B cell (primary cell): ENCODE results near the gene CAMK2A. TPM values are rescaled to one million over a fixed set of nuclear protein-coding genes. Genes with fewer than 3 reads are reported as not detected.

Experiments used
- ATAC-seq: fragments of 200-7000 bp; cut with Tn5 transposase; one replicate; pipeline ENCODE4 v1.10.0; 2021; ENCODE audit warnings: low read depth, mild to moderate bottlenecking, moderate number of reproducible peaks, moderate library complexity
- CTCF ChIA-PET: fragments of 350-600 bp; sonication (Branson Sonifier 250); formaldehyde crosslinking; loops from one replicate; lab custom pipeline; 2021; ENCODE audit warnings: antibody characterized with exemption, inconsistent platforms; lab: Charles Lee
- POLR2A ChIA-PET: fragments of 350-600 bp; sonication (Branson Sonifier 250); formaldehyde crosslinking; loops from one replicate; lab custom pipeline; 2021; ENCODE audit warnings: antibody characterized with exemption; lab: Charles Lee
- DNase-seq: peaks from one replicate; pipeline ENCODE4 v3.0.0; 2013
- H2AFZ ChIP-seq: 2 replicates; pipeline ENCODE4 v1.6.1; 2012; ENCODE audit warnings: mild to moderate bottlenecking, low read depth, low read length; ENCODE audit not compliant: insufficient read depth, poor library complexity, severe bottlenecking
- H3K27ac ChIP-seq, 2 donors: 1 replicate in 1 of 2; 2 replicates in 1 of 2; pipeline ENCODE4 v1.5.1; 2012 to 2013; ENCODE audit warnings: low read length in 2 of 2, mild to moderate bottlenecking in 2 of 2, moderate library complexity in 1 of 2
- H3K27me3 ChIP-seq, 4 experiments: fragments of 200-600 bp in 1 of 4; sonication (generic) in 1 of 4; replicated peaks in 1 of 4; 1 replicate in 2 of 4; 2 replicates in 2 of 4; pipeline versions ENCODE4 v1.6.1 to v1.7.0; 2013 to 2016; ENCODE audit warnings: low read length in 3 of 4, mild to moderate bottlenecking in 2 of 4, mixed read lengths in 1 of 4, moderate library complexity in 1 of 4; ENCODE audit not compliant: insufficient read depth in 4 of 4, control insufficient read depth in 3 of 4; ENCODE audit errors: control extremely low read depth in 1 of 4
- H3K36me3 ChIP-seq, 2 experiments: replicated peaks in 1 of 2; 1 replicate in 1 of 2; 2 replicates in 1 of 2; pipeline versions ENCODE4 v1.6.1 to v1.7.1; 2013; ENCODE audit warnings: low read length in 1 of 2; ENCODE audit not compliant: insufficient read depth in 2 of 2, control insufficient read depth in 1 of 2; ENCODE audit errors: control extremely low read depth in 1 of 2, extremely low read depth in 1 of 2
- H3K4me1 ChIP-seq, 2 donors: fragments of 200-600 bp in 1 of 2; sonication (generic) in 1 of 2; 1 replicate in 1 of 2; 2 replicates in 1 of 2; pipeline versions ENCODE4 v1.5.1 to v1.6.1; 2013 to 2017; ENCODE audit warnings: low read length in 2 of 2; ENCODE audit not compliant: control insufficient read depth in 2 of 2, insufficient read depth in 2 of 2
- H3K4me2 ChIP-seq: replicated peaks from 2 replicates; pipeline ENCODE3; 2012; ENCODE audit warnings: mild to moderate bottlenecking, low read depth, low read length; ENCODE audit not compliant: poor library complexity, severe bottlenecking
- H3K4me3 ChIP-seq, 5 experiments: fragments of 200-600 bp in 1 of 5; sonication (generic) in 1 of 5; 1 replicate in 3 of 5; 2 replicates in 2 of 5; pipeline versions ENCODE4 v1.5.1 to v1.7.0; 2011 to 2016; ENCODE audit warnings: low read length in 4 of 5, mild to moderate bottlenecking in 4 of 5, low read depth in 2 of 5, control low read depth in 1 of 5, moderate library complexity in 1 of 5; ENCODE audit not compliant: insufficient read depth in 1 of 5; ENCODE audit errors: control extremely low read depth in 1 of 5, extremely low read depth in 1 of 5
- H3K79me2 ChIP-seq: fragments of 200-600 bp; sonication (generic); one replicate; pipeline ENCODE4 v1.6.0; 2016; ENCODE audit warnings: low read length; ENCODE audit not compliant: control insufficient read depth, insufficient read depth
- H3K9ac ChIP-seq: fragments of 200-600 bp; sonication (generic); 2 replicates; pipeline ENCODE4 v1.6.1; 2017; ENCODE audit warnings: mild to moderate bottlenecking, low read length, moderate library complexity
- H3K9me3 ChIP-seq, 3 donors: one replicate each; pipeline versions ENCODE4 v1.6.1 to v1.7.1; 2013; ENCODE audit warnings: low read length in 2 of 3; ENCODE audit not compliant: control insufficient read depth in 2 of 3, insufficient read depth in 1 of 3; ENCODE audit errors: control extremely low read depth in 1 of 3
- H4K20me1 ChIP-seq: 2 replicates; pipeline ENCODE4 v1.6.0; 2012; ENCODE audit warnings: mild to moderate bottlenecking, low read length; ENCODE audit not compliant: insufficient read depth, control insufficient read depth, poor library complexity, severe bottlenecking
- H3K27ac Mint-ChIP-seq: one replicate; pipeline ENCODE4 v1.8.0; 2021; ENCODE audit warnings: mixed read lengths
- H3K27me3 Mint-ChIP-seq: one replicate; pipeline ENCODE4 v1.8.0; 2021; ENCODE audit warnings: mixed read lengths
- H3K4me1 Mint-ChIP-seq: one replicate; pipeline ENCODE4 v1.8.0; 2021; ENCODE audit warnings: mixed read lengths
- H3K4me3 Mint-ChIP-seq: one replicate; pipeline ENCODE4 v1.8.0; 2021; ENCODE audit warnings: mixed read lengths
- H3K9me3 Mint-ChIP-seq: one replicate; pipeline ENCODE4 v1.8.0; 2022; ENCODE audit warnings: mixed read lengths; ENCODE audit not compliant: insufficient read depth
- EZH2 ChIP-seq: IDR thresholded peaks from 2 replicates; pipeline ENCODE4 v1.6.1; 2012; ENCODE audit warnings: borderline replicate concordance, low read depth, mild to moderate bottlenecking, moderate library complexity, low read length; ENCODE audit not compliant: insufficient read depth, poor library complexity, severe bottlenecking
- WGBS: methylation state at CpG from one replicate; pipeline ENCODE4 v1.1.5; 2013; ENCODE audit warnings: missing lambda C conversion rate; ENCODE audit not compliant: insufficient coverage; 5-methylcytosine and 5-hydroxymethylcytosine counted together
- intact Hi-C: fragments of 100-400 bp; cut with micrococcal nuclease; formaldehyde crosslinking; loops from one replicate; pipeline ENCODE4 v1.10.0; 2022
- polyA plus RNA-seq: library from polyadenylated mRNA; depleted of rRNA; stranded (reverse); fragments of >200 nt; gene quantifications from 2 replicates; pipeline ENCODE4 v1.2.3, GENCODE V29; 2012
- total RNA-seq, 2 donors: library from RNA; stranded (reverse); fragments of 120-200 nt in 1 of 2; gene quantifications; 1 replicate in 1 of 2; 2 replicates in 1 of 2; pipeline versions ENCODE4 v1.2.3 to v1.2.4, GENCODE V29; 2013 to 2022
- TF ChIP-seq, protein P1 (sequence below): fragments of 200-600 bp; IDR thresholded peaks from one replicate; pipeline ENCODE4 v1.8.0; 2022; ENCODE audit warnings: antibody characterized with exemption, mild to moderate bottlenecking

Gene CAMK2A
- total and polyA plus RNA-seq, 2 donors (not counting 1 experiment from before 2014, with no cell fraction given), result not detected

- Histone ChIP-seq H3K27ac (no peak overlapping the region), H3K4me3 (no peak overlapping the region), H3K9ac (no peak overlapping the region), H3K79me2 (no peaks in the 10 kb centered on the region), H3K36me3 (no peaks in the 10 kb centered on the region), H3K4me2 (no peak overlapping the region), H3K4me1 (no peaks in the 10 kb centered on the region), H2AFZ (no peak overlapping the region), H4K20me1 (no peaks in the 10 kb centered on the region), H3K9me3 (peaks cover 0 to 2% (median 0%) of the 10 kb centered on the region in 3 donors), H3K27me3 (peaks cover 0 to 7% (median 3%) of the 10 kb centered on the region in 4 experiments)
- no peaks in the 10 kb centered on the region for H3K9me3 Mint-ChIP-seq
- WGBS, result 91% methylated on average over 11 of the region's 17 CpGs
- intact Hi-C loops, result no loop called here
- POLR2A ChIA-PET, result no interaction called here
- H3K27me3 Mint-ChIP-seq, result peaks cover 18% of the 10 kb centered on the region
- DNase-seq, result no peak
- H3K4me3 Mint-ChIP-seq, result no peak overlapping the region
- ATAC-seq, result no peak
- no peak for TF ChIP-seq EZH2
- TF ChIP-seq, protein P1, sequence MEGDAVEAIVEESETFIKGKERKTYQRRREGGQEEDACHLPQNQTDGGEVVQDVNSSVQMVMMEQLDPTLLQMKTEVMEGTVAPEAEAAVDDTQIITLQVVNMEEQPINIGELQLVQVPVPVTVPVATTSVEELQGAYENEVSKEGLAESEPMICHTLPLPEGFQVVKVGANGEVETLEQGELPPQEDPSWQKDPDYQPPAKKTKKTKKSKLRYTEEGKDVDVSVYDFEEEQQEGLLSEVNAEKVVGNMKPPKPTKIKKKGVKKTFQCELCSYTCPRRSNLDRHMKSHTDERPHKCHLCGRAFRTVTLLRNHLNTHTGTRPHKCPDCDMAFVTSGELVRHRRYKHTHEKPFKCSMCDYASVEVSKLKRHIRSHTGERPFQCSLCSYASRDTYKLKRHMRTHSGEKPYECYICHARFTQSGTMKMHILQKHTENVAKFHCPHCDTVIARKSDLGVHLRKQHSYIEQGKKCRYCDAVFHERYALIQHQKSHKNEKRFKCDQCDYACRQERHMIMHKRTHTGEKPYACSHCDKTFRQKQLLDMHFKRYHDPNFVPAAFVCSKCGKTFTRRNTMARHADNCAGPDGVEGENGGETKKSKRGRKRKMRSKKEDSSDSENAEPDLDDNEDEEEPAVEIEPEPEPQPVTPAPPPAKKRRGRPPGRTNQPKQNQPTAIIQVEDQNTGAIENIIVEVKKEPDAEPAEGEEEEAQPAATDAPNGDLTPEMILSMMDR, result no peak
- H3K27ac Mint-ChIP-seq, result no peak overlapping the region
- CTCF ChIA-PET, result no interaction called here
- no peaks in the 10 kb centered on the region for H3K4me1 Mint-ChIP-seq
Observed at GRCh38 chr5:150295741-150296486, 6.3 kb upstream of the CAMK2A start.

- 75% methylated on average over 10 of the region's 10 CpGs for WGBS
- H3K4me3 Mint-ChIP-seq, result no peak overlapping the region
- ChIA-PET POLR2A (no interaction called here), CTCF (no interaction called here)
- Histone ChIP-seq H3K36me3 (no peaks in the 10 kb centered on the region), H2AFZ (no peak overlapping the region), H3K27me3 (peaks cover 0 to 5% (median 2%) of the 10 kb centered on the region in 4 experiments), H3K9ac (no peak overlapping the region), H3K4me1 (no peaks in the 10 kb centered on the region), H4K20me1 (no peaks in the 10 kb centered on the region), H3K79me2 (no peaks in the 10 kb centered on the region), H3K4me2 (no peak overlapping the region), H3K27ac (no peak overlapping the region), H3K9me3 (peaks cover 0 to 2% (median 0%) of the 10 kb centered on the region in 3 donors), H3K4me3 (no peak overlapping the region)
- H3K9me3 Mint-ChIP-seq, result no peaks in the 10 kb centered on the region
- no peak for ATAC-seq
- no peak for DNase-seq
- TF ChIP-seq, protein P1, result no peak
- TF ChIP-seq EZH2, result no peak
- H3K4me1 Mint-ChIP-seq, result no peaks in the 10 kb centered on the region
- H3K27me3 Mint-ChIP-seq, result peaks cover 11% of the 10 kb centered on the region
- H3K27ac Mint-ChIP-seq, result no peak overlapping the region
- intact Hi-C loops, result no loop called here
Observed at GRCh38 chr5:150295172-150295634, 5.6 kb upstream of the CAMK2A start.
